Left ventricle myocardium inferior (tissue), 1 donor: ENCODE data around the gene CDC42SE2. TPM values are rescaled to one million over a fixed set of nuclear protein-coding genes. Genes with fewer than 3 reads are reported as not detected.
"Not testable (repeated sequence)": the region's sequence is repeated elsewhere in the genome, so short reads cannot be mapped to it uniquely, and the experiment has no call there.

ENCODE experiments used
- DNase-seq: peaks from one replicate; pipeline ENCODE4 v3.0.0-alpha.2; 2020
- H3K27ac ChIP-seq: fragments of 200-600 bp; replicated peaks from 2 replicates; pipeline ENCODE4 v1.8.0; 2021
- H3K27me3 ChIP-seq: fragments of 200-600 bp; 2 replicates; pipeline ENCODE4 v1.8.0; 2021; ENCODE audit warnings: low read depth
- H3K36me3 ChIP-seq: fragments of 200-600 bp; 2 replicates; pipeline ENCODE4 v1.8.0; 2021
- H3K4me1 ChIP-seq: fragments of 200-600 bp; 2 replicates; pipeline ENCODE4 v1.8.0; 2021
- H3K4me3 ChIP-seq: fragments of 200-600 bp; 2 replicates; pipeline ENCODE4 v1.8.0; 2021; ENCODE audit warnings: mild to moderate bottlenecking, moderate library complexity
- H3K9me3 ChIP-seq: fragments of 200-600 bp; replicated peaks from 2 replicates; pipeline ENCODE4 v1.8.0; 2021
- CTCF ChIP-seq: fragments of 200-600 bp; IDR thresholded peaks from 2 replicates; pipeline ENCODE4 v1.8.0; 2021; ENCODE audit warnings: antibody characterized with exemption, mild to moderate bottlenecking, borderline replicate concordance
- intact Hi-C: fragments of 100-400 bp; cut with micrococcal nuclease; formaldehyde crosslinking; loops from one replicate; pipeline ENCODE4 v1.11.0; 2022
- total RNA-seq: library from RNA; stranded (reverse); fragmentation: NEBNext Ultra II Directional; extraction: Animal tissue kit (Norgen Biotek cat#: 25700); gene quantifications from one replicate; pipeline ENCODE4 v1.2.1, GENCODE V29; 2021
- donor health status: DM: no; HTN: yes; CAD: no; lungs with severe emphysema.

CDC42SE2 gene
- total RNA-seq, 1 donor from 2014 or later: 10.3 TPM

- H3K4me1 ChIP-seq: peaks cover 15% of the 10 kb centered on the region
- TF ChIP-seq CTCF: no peak
- intact Hi-C loops: no loop called here
- H3K27ac ChIP-seq: no peak overlapping the region
- H3K27me3 ChIP-seq: no peaks in the 10 kb centered on the region
- DNase-seq: no peak
- H3K4me3 ChIP-seq: no peak overlapping the region
- H3K9me3 ChIP-seq: no peaks in the 10 kb centered on the region
- no peaks in the 10 kb centered on the region for H3K36me3 ChIP-seq
Measured at GRCh38 chr5:131329286-131329560, 65.4 kb downstream of the CDC42SE2 start.

- TF ChIP-seq CTCF: no peak
- no peaks in the 10 kb centered on the region for H3K36me3 ChIP-seq
- H3K4me1 ChIP-seq: peaks cover 7% of the 10 kb centered on the region
- H3K27me3 ChIP-seq: no peaks in the 10 kb centered on the region
- no peak overlapping the region for H3K27ac ChIP-seq
- intact Hi-C loops: no loop called here
- no peaks in the 10 kb centered on the region for H3K9me3 ChIP-seq
- no peak for DNase-seq
- no peak overlapping the region for H3K4me3 ChIP-seq
Measured at GRCh38 chr5:131330031-131330430, 66.2 kb downstream of the CDC42SE2 start.

GRCh38 chr5:131335756-131336155 is 71.9 kb downstream of the CDC42SE2 start:
- H3K27me3 ChIP-seq, intact Hi-C loops, H3K4me3 ChIP-seq, H3K4me1 ChIP-seq, H3K27ac ChIP-seq, DNase-seq: not testable (repeated sequence)
- Histone ChIP-seq H3K9me3 (peaks cover 23% of the 10 kb centered on the region), H3K36me3 (peaks cover 15% of the 10 kb centered on the region)

- Histone ChIP-seq H3K36me3 (peaks cover 15% of the 10 kb centered on the region), H3K9me3 (peaks cover 23% of the 10 kb centered on the region)
- H3K27ac ChIP-seq, intact Hi-C loops, H3K27me3 ChIP-seq, H3K4me3 ChIP-seq, H3K4me1 ChIP-seq, DNase-seq: not testable (repeated sequence)
Measured at GRCh38 chr5:131336801-131337200, 72.9 kb downstream of the CDC42SE2 start.

GRCh38 chr5:131337240-131338050 is 73.6 kb downstream of the CDC42SE2 start:
- H3K4me1 ChIP-seq, intact Hi-C loops, H3K27me3 ChIP-seq, DNase-seq, H3K27ac ChIP-seq, H3K4me3 ChIP-seq: not testable (repeated sequence)
- Histone ChIP-seq H3K36me3 (peaks cover 15% of the 10 kb centered on the region), H3K9me3 (peaks cover 23% of the 10 kb centered on the region)

- H3K9me3 ChIP-seq: peaks cover 23% of the 10 kb centered on the region
- peaks cover 15% of the 10 kb centered on the region for H3K36me3 ChIP-seq
- H3K4me3 ChIP-seq: no peak overlapping the region
- no peak overlapping the region for H3K27ac ChIP-seq
- no peaks in the 10 kb centered on the region for H3K27me3 ChIP-seq
- no peak for DNase-seq
- TF ChIP-seq CTCF: no peak
- H3K4me1 ChIP-seq: no peaks in the 10 kb centered on the region
- intact Hi-C loops: no loop called here
Measured at GRCh38 chr5:131338051-131338453, 74.2 kb downstream of the CDC42SE2 start.

- not testable (repeated sequence) for H3K4me3 ChIP-seq
Measured at GRCh38 chr5:131344288-131344687, 80.4 kb downstream of the CDC42SE2 start.

GRCh38 chr5:131346204-131346603 is 82.4 kb downstream of the CDC42SE2 start:
- H3K4me3 ChIP-seq, H3K4me1 ChIP-seq, intact Hi-C loops, H3K27ac ChIP-seq, DNase-seq, H3K27me3 ChIP-seq, H3K9me3 ChIP-seq: not testable (repeated sequence)
- peaks cover 12% of the 10 kb centered on the region for H3K36me3 ChIP-seq

More at GRCh38 chr5:131344288-131344687, 80.4 kb downstream of the CDC42SE2 start:
- H3K4me1 ChIP-seq, H3K9me3 ChIP-seq, intact Hi-C loops, H3K27me3 ChIP-seq, DNase-seq, H3K27ac ChIP-seq: not testable (repeated sequence)
- H3K36me3 ChIP-seq: peaks cover 12% of the 10 kb centered on the region
